ENCODE results near the gene ADCY5. TPM values are rescaled to one million over a fixed set of nuclear protein-coding genes. Genes with fewer than 3 reads are reported as not detected.
A peak's percentile ranks its signal among the peaks of the same experiment; 100 is the strongest.

ADCY5 gene
- total RNA-seq, 1 experiment from 2014 or later: 0.49 TPM

GRCh38 chr3:123267821-123268220 lies 181.1 kb downstream of the ADCY5 start:
- H3K36me3 ChIP-seq (ENCODE audit: control insufficient read depth in 1 of 2, insufficient read depth in 2 of 2, low read length in 2 of 2): 0 out of 4 replicates have a peak, but pooled peaks cover 0 to 4% of the 10 kb centered on the region in 2 experiments
- intact Hi-C loops (cut with micrococcal nuclease): no loop called here

DNA sequence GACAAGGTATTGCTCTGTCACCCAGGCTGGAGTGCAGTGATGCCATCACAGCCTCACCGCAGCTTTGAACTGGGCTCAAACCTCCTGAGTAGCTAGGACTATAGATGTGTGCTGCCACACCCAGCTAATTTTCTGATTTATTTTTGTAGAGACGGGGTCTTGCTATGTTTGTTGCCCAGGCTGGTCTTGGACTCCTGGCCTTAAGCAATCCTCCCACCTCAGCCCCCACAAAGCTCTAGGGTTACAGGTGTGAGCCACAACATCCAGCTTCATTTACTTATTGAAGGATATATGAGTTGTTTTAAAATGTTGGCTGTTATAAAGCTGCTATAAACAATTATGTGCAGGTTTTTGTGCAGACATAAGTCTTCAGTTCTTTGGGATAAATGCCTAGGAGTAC lies 184.9 kb downstream of the ADCY5 start:
- Histone ChIP-seq H3K27me3 (ENCODE audit: insufficient read depth, low read length) (no peaks in the 10 kb centered on the region), H3K9ac (ENCODE audit: low read length) (no peak overlapping the region), H2AFZ (ENCODE audit: low read depth, low read length, poor library complexity, severe bottlenecking) (no peak overlapping the region), H3K4me2 (ENCODE audit: low read length) (no peak overlapping the region), H3K27ac (ENCODE audit: low read depth, low read length) (no peak overlapping the region), H3K9me3 (ENCODE audit: control insufficient read depth in 1 of 2, insufficient read depth in 1 of 2, low read depth in 1 of 2, low read length in 2 of 2) (no peaks in the 10 kb centered on the region), H4K20me1 (ENCODE audit: insufficient read depth) (no peaks in the 10 kb centered on the region), H3K4me1 (ENCODE audit: control insufficient read depth in 1 of 2, insufficient read depth in 2 of 2, low read length in 2 of 2) (no peaks in the 10 kb centered on the region), H3K36me3 (ENCODE audit: control insufficient read depth in 1 of 2, insufficient read depth in 2 of 2, low read length in 2 of 2) (0 out of 4 replicates have a peak, but pooled peaks cover 0 to 4% of the 10 kb centered on the region in 2 experiments), H3K79me2 (ENCODE audit: insufficient read depth, low read length) (no peaks in the 10 kb centered on the region), H3K4me3 (replicated peaks in 1 of 2; ENCODE audit: low read depth in 1 of 2, low read length in 2 of 2) (no peak overlapping the region), H3K9me2 (ENCODE audit: insufficient read depth) (no peaks in the 10 kb centered on the region)
- ChIA-PET RAD21 (ENCODE audit: low non-redundant PET in 1 of 2, low total read pairs in 2 of 2, uncharacterized antibody in 2 of 2, unreplicated experiment in 2 of 2) (no interaction called here), CTCF (interaction anchor here (1.0 kb wide), 1 partner anchor 17 kb away, joined by 3 read pairs; no protein-coding TSS in a partner anchor), POLR2A (no interaction called here)
- intact Hi-C loops (cut with micrococcal nuclease): no loop called here
- BruUV-seq (replicated peaks): no TSS peak
- DNase-seq (ENCODE audit: low read depth, low spot score) (no peak), ATAC-seq (no peak)
- TF ChIP-seq ZNF274 (IDR thresholded peaks at IDR 0.05; ENCODE audit: low read depth, low read length) (no peak), ZFX (IDR thresholded peaks at IDR 0.05) (no peak), SIN3A (IDR thresholded peaks at IDR 0.05; ENCODE audit: low read depth) (no peak), CEBPB (IDR thresholded peaks at IDR 0.05; ENCODE audit: low read depth) (no peak), CBX3 (IDR thresholded peaks at IDR 0.05; ENCODE audit: low read depth) (no peak), YY1 (IDR thresholded peaks at IDR 0.05; ENCODE audit: extremely low read depth, insufficient replicate concordance, low read depth, low read length) (no peak), EZH2 (IDR thresholded peaks at IDR 0.05) (no peak), FOSL1 (IDR thresholded peaks at IDR 0.05; ENCODE audit: low read depth) (no peak), SP1 (IDR thresholded peaks at IDR 0.05; ENCODE audit: low read depth) (no peak), ELF1 (IDR thresholded peaks at IDR 0.05; ENCODE audit: borderline replicate concordance, low read depth) (no peak), RAD21 (IDR thresholded peaks at IDR 0.05; ENCODE audit: low read depth) (no peak)
- TF ChIP-seq, protein P1, sequence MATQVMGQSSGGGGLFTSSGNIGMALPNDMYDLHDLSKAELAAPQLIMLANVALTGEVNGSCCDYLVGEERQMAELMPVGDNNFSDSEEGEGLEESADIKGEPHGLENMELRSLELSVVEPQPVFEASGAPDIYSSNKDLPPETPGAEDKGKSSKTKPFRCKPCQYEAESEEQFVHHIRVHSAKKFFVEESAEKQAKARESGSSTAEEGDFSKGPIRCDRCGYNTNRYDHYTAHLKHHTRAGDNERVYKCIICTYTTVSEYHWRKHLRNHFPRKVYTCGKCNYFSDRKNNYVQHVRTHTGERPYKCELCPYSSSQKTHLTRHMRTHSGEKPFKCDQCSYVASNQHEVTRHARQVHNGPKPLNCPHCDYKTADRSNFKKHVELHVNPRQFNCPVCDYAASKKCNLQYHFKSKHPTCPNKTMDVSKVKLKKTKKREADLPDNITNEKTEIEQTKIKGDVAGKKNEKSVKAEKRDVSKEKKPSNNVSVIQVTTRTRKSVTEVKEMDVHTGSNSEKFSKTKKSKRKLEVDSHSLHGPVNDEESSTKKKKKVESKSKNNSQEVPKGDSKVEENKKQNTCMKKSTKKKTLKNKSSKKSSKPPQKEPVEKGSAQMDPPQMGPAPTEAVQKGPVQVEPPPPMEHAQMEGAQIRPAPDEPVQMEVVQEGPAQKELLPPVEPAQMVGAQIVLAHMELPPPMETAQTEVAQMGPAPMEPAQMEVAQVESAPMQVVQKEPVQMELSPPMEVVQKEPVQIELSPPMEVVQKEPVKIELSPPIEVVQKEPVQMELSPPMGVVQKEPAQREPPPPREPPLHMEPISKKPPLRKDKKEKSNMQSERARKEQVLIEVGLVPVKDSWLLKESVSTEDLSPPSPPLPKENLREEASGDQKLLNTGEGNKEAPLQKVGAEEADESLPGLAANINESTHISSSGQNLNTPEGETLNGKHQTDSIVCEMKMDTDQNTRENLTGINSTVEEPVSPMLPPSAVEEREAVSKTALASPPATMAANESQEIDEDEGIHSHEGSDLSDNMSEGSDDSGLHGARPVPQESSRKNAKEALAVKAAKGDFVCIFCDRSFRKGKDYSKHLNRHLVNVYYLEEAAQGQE (IDR thresholded peaks at IDR 0.05; ENCODE audit: low read depth): no peak

More at GRCh38 chr3:123267821-123268220, 181.1 kb downstream of the ADCY5 start:
- no peak overlapping the region for H2AFZ ChIP-seq (ENCODE audit: low read depth, low read length, poor library complexity, severe bottlenecking)
- H3K9me3 ChIP-seq (ENCODE audit: control insufficient read depth in 1 of 2, insufficient read depth in 1 of 2, low read depth in 1 of 2, low read length in 2 of 2): no peaks in the 10 kb centered on the region
- H3K9me2 ChIP-seq (ENCODE audit: insufficient read depth): no peaks in the 10 kb centered on the region
- ATAC-seq: no peak
- ChIA-PET RAD21 (ENCODE audit: low non-redundant PET in 1 of 2, low total read pairs in 2 of 2, uncharacterized antibody in 2 of 2, unreplicated experiment in 2 of 2) (no interaction called here), CTCF (no interaction called here), POLR2A (no interaction called here)
- no peak overlapping the region for H3K27ac ChIP-seq (ENCODE audit: low read depth, low read length)
- no TSS peak for BruUV-seq (replicated peaks)
- no peaks in the 10 kb centered on the region for H4K20me1 ChIP-seq (ENCODE audit: insufficient read depth)
- H3K9ac ChIP-seq (ENCODE audit: low read length): no peak overlapping the region
- no peaks in the 10 kb centered on the region for H3K79me2 ChIP-seq (ENCODE audit: insufficient read depth, low read length)
- no peak overlapping the region for H3K4me3 ChIP-seq (replicated peaks in 1 of 2; ENCODE audit: low read depth in 1 of 2, low read length in 2 of 2)
- no peaks in the 10 kb centered on the region for H3K27me3 ChIP-seq (ENCODE audit: insufficient read depth, low read length)
- H3K4me2 ChIP-seq (ENCODE audit: low read length): no peak overlapping the region
- H3K4me1 ChIP-seq (ENCODE audit: control insufficient read depth in 1 of 2, insufficient read depth in 2 of 2, low read length in 2 of 2): no peaks in the 10 kb centered on the region
- peak in 1 of 3 experiments; percentile 3; a peak in 1 of 6 replicates for TF ChIP-seq CTCF (IDR thresholded peaks at IDR 0.05 in 2 of 3, conservative IDR thresholded peaks at IDR 0.05 in 1 of 3; ENCODE audit: borderline replicate concordance in 1 of 3, insufficient read depth in 1 of 3, low read depth in 2 of 3, low read length in 2 of 3)
- no peak for TF ChIP-seq JUND (IDR thresholded peaks at IDR 0.05)
- no peak for TF ChIP-seq RAD21 (IDR thresholded peaks at IDR 0.05; ENCODE audit: low read depth)
- DNase-seq (ENCODE audit: low read depth, low spot score): no peak
